ENCODE measurements around the gene TMEM44. TPM values are rescaled to one million over a fixed set of nuclear protein-coding genes. Genes with fewer than 3 reads are reported as not detected.
A peak's percentile ranks its signal among the peaks of the same experiment; 100 is the strongest.

The TMEM44 gene
- total RNA-seq, 3 donors from 2014 or later, result 9.4 to 12.8 (median 9.6) TPM

DNA sequence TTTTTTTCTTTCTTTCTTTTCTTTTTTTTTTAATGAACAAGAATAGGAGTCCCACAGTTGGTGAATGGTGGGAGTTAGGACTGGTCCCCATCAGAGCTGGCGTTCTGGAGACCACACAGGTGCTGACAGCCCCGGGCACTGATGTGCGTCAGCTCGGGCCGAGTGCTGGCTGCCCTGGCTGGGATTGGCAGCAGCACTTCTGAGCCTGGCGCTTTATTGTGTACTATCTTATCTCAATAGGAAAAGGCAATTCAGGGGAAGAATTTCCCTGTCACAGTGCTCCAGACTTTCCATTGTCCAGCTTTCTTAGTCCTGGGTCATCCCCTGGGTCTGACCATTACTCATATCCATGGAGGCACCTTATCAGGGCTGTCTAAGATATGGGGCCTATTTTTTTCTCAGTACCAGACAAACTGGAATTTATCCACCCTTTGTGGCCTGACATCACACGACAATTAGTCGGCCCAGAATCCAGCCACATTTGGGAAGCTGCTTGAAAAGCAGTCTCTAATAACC is 54.1 kb downstream of the TMEM44 start:
- intact Hi-C loops (cut with DNase I; ENCODE audit: low total_unique reads), result no loop called here
- no peak for TF ChIP-seq POLR2AphosphoS5 (IDR thresholded peaks at IDR 0.05)
- TF ChIP-seq, protein P1, sequence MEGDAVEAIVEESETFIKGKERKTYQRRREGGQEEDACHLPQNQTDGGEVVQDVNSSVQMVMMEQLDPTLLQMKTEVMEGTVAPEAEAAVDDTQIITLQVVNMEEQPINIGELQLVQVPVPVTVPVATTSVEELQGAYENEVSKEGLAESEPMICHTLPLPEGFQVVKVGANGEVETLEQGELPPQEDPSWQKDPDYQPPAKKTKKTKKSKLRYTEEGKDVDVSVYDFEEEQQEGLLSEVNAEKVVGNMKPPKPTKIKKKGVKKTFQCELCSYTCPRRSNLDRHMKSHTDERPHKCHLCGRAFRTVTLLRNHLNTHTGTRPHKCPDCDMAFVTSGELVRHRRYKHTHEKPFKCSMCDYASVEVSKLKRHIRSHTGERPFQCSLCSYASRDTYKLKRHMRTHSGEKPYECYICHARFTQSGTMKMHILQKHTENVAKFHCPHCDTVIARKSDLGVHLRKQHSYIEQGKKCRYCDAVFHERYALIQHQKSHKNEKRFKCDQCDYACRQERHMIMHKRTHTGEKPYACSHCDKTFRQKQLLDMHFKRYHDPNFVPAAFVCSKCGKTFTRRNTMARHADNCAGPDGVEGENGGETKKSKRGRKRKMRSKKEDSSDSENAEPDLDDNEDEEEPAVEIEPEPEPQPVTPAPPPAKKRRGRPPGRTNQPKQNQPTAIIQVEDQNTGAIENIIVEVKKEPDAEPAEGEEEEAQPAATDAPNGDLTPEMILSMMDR (IDR thresholded peaks at IDR 0.05), result no peak
- TF ChIP-seq POLR2A (IDR thresholded peaks at IDR 0.05), result no peak
- Histone ChIP-seq H3K9me3 (no peaks in the 10 kb centered on the region), H3K4me1 (no peaks in the 10 kb centered on the region), H3K27me3 (no peaks in the 10 kb centered on the region), H3K4me3 (no peak overlapping the region), H3K36me3 (no peaks in the 10 kb centered on the region), H3K27ac (no peak overlapping the region)
- no peak for DNase-seq (ENCODE audit: low spot score in 2 of 2)

DNA sequence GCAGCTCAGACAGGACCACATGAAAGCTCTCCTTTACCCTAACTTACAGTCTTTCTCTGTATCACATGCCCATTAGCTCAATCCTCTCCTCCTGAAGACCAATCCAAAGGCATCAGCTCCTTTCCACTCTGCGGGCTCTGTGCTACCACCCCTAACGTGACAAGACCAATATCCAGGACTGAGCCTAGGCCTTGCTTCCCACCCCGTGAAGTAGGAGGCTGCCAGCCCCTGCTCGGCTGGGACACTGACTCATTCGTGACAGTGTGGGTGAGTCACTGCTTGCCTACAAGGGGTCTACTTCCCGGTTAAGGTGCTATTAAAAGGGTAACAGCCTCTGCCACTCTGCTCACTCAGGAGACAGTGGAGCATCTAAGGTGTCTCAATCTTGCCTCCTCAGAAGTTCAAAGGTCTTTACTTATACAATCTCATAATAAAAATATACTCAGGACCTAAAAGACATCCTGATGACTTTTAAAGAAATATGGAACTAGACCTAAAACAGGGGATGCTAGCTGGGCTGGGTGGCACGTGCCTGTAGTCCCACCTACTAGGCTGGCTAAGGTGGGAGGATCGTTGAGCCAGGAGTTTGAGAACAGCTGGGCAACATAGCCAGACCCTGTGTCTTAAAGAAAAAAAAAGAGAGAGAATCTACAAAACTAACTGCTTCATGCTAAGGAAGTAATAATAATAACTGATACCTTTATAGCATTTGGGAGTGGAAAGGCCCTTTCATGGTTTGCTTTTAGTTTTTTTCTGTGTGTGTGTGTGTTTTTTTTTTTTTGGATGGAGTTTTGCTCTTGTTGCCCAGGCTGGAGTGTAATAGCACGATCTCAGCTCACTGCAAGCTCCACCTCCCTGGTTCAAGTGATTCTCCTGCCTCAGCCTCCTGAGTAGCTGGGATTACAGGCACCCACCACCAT is 55.0 kb downstream of the TMEM44 start:
- Histone ChIP-seq H3K36me3 (no peaks in the 10 kb centered on the region), H3K4me1 (no peaks in the 10 kb centered on the region), H3K27me3 (no peaks in the 10 kb centered on the region), H3K27ac (peak overlapping the region in 1 of 2 donors; percentile 48), H3K4me3 (no peak overlapping the region), H3K9me3 (no peaks in the 10 kb centered on the region)
- peak in 1 of 3 donors; percentile 34 for TF ChIP-seq POLR2AphosphoS5 (IDR thresholded peaks at IDR 0.05)
- TF ChIP-seq, protein P1 (IDR thresholded peaks at IDR 0.05), result no peak
- intact Hi-C loops (cut with DNase I; ENCODE audit: low total_unique reads), result no loop called here
- DNase-seq (ENCODE audit: low spot score in 2 of 2), result no peak

DNA sequence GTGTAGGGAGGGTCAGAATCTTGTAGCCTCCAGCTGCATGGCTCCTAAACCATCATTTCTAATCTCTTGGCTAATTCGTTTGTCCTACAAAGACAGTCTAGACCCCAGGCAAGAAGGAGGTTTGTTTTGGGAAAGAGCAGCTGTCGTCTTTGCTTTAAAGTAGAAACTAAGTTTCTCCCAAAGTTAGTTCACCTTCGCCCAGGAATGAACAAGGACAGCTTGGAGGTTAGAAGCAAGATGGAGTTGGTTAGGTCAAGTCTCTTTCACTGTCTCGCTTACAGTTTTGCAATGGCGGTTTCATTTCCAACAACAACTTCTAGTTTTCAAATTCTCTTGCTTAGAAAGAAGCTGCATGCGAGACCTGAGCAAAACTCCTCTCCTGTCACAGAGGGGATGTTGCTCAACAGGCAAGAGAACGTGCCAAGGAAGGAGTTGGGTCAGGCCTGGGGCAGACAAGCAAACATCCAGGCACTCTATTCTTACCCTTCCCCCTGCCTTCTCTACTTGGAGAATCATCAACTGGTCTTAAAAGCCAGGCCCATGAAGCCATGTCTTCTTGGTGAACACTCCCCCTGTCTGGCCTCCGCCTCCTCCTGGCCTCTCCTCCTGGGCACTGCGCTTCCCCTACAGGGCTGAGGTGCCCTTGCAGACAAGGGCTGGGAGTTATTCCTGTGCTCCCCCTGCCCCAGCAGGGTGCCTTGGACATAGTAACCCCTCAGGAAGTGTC is 57.6 kb downstream of the TMEM44 start:
- Histone ChIP-seq H3K27ac (peak overlapping the region; percentile 64 to 79), H3K4me1 (no peaks in the 10 kb centered on the region), H3K36me3 (no peaks in the 10 kb centered on the region), H3K4me3 (no peak overlapping the region), H3K9me3 (no peaks in the 10 kb centered on the region), H3K27me3 (no peaks in the 10 kb centered on the region)
- intact Hi-C loops (cut with DNase I; ENCODE audit: low total_unique reads), result no loop called here
- no peak for DNase-seq (ENCODE audit: low spot score in 2 of 2)
- TF ChIP-seq, protein P1 (IDR thresholded peaks at IDR 0.05), result no peak
- TF ChIP-seq POLR2A (IDR thresholded peaks at IDR 0.05) (no peak), POLR2AphosphoS5 (IDR thresholded peaks at IDR 0.05) (peak in 1 of 3 donors; percentile 27)

DNA sequence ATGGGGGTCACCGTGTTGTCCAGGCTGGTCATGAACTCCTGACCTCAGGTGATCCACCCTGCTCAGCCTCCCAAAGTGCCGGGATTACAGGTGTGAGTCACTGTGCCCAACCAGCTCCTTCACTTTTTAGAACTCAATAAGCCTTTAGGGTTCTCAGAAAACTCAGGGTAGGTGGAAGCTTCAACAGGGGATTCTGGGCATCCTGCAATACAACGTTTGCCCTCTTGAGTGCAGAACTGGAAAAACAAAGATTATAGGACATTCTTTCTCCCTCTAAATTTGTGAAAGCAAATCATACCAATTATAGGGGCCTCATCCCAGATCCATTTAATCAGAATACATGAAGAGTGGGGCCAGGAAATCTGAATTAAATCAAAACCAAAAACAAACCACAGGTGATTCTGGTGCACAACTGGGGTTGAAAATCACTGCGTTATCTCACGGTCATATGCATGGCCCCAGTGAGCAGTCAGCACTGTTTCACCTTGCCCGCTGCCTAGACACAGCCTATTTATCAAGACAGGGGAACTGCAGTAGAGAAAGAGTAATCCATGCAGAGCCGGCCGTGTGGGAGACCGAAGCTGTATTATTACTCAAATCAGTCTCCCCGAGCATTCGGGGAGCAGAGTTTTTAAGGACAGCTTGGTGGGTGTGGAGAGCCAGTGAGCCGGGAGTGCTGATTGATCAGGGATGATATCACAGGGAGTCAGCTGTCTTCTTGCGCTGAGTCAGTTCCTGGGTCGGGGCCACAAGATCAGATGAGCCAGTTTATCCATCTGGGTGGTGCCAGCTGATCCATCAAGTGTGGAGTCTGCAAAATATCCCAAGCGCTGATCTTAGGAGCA is 58.4 kb downstream of the TMEM44 start:
- intact Hi-C loops (cut with DNase I; ENCODE audit: low total_unique reads), result no loop called here
- Histone ChIP-seq H3K4me3 (no peak overlapping the region), H3K9me3 (no peaks in the 10 kb centered on the region), H3K27ac (peak overlapping the region; percentile 64 to 79), H3K4me1 (no peaks in the 10 kb centered on the region), H3K36me3 (no peaks in the 10 kb centered on the region), H3K27me3 (no peaks in the 10 kb centered on the region)
- TF ChIP-seq, protein P1 (IDR thresholded peaks at IDR 0.05), result no peak
- TF ChIP-seq POLR2AphosphoS5 (IDR thresholded peaks at IDR 0.05) (no peak), POLR2A (IDR thresholded peaks at IDR 0.05) (no peak)
- no peak for DNase-seq (ENCODE audit: low spot score in 2 of 2)
